Mammary epithelial cell (primary cell): ENCODE data around the gene BIN1.

Experiments
- CTCF ChIP-seq, 2 donors: IDR thresholded peaks in 1 of 2; conservative IDR thresholded peaks in 1 of 2; 2 replicates each; pipeline ENCODE4 v1.5.1; 2011 to 2012; ENCODE audit warnings: inconsistent platforms in 2 of 2, low read length in 2 of 2, mild to moderate bottlenecking in 2 of 2, control low read depth in 1 of 2, low read depth in 1 of 2; ENCODE audit not compliant: insufficient read depth in 1 of 2; ENCODE audit errors: extremely low read depth in 1 of 2
- EZH2 ChIP-seq: IDR thresholded peaks from 2 replicates; pipeline ENCODE4 v1.6.1; 2012; ENCODE audit warnings: low read length, inconsistent platforms, borderline replicate concordance

DNA sequence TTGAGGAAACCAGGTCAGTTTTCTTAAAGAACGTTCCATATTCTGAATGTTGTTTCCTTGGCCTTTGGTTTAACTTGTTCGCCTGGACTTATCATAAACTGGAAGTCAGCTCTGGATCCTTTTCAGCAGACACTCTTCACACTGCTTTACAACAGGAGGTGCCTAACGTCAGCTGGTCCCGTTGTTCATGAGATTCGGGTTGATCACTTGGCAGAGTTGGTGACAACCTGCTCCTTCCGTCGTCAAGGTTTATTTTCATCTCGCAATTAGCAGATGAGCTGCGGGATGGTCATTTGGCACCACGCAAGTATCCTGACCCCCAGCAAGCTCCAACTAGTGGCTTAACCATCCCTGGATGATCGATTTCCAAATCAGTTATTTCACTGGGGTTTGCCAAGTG, 23.0 kb upstream of the BIN1 start:
- TF ChIP-seq CTCF (conservative IDR thresholded peaks at IDR 0.05 in 1 of 2, IDR thresholded peaks at IDR 0.05 in 1 of 2; ENCODE audit: extremely low read depth in 1 of 2, insufficient read depth in 1 of 2, low read depth in 1 of 2, low read length in 2 of 2) = no peak
- TF ChIP-seq EZH2 = no peak
